HepG2 (cell line): ENCODE results near the gene PAPPA2. TPM values are rescaled to one million over a fixed set of nuclear protein-coding genes. Genes with fewer than 3 reads are reported as not detected.

Experiments used
- ATAC-seq: fragments of 200-7000 bp; cut with Tn5 transposase; 3 replicates; pipeline ENCODE4 v1.9.1; 2020; ENCODE audit warnings: mild to moderate bottlenecking, moderate library complexity
- BruUV-seq: library from RNA; stranded (reverse); fragments of 400-500 nt; replicated peaks from 2 replicates; lab custom pipeline; 2021; lab: Mats Ljungman, UMichigan
- CTCF ChIA-PET: fragments of 300-600 bp; formaldehyde crosslinking; extraction: SDS; loops from one replicate; lab custom pipeline; 2021; ENCODE audit warnings: low total read pairs, inconsistent platforms, low intra/inter-chr PET ratio; lab: Yijun Ruan, JAX
- POLR2A ChIA-PET: fragments of 350-600 bp; sonication (Branson Sonifier 250); formaldehyde crosslinking; loops from one replicate; lab custom pipeline; 2020; ENCODE audit warnings: antibody characterized with exemption, inconsistent platforms; lab: Yijun Ruan, JAX
- DNase-seq: peaks from one replicate; pipeline ENCODE4 v3.0.0-alpha.2; 2015; ENCODE audit warnings: low spot score
- FAIRE-seq: peaks from 3 replicates; lab custom pipeline; 2011; peaks lifted over from hg19 to GRCh38; lab: Jason Lieb, UNC
- H2AFZ ChIP-seq: one replicate; pipeline ENCODE4 v1.6.1; 2011; ENCODE audit warnings: low read length, inconsistent platforms
- H3K27ac ChIP-seq: fragments of 300-600 bp; 3 replicates; pipeline ENCODE4 v1.8.0; 2011; ENCODE audit warnings: mixed run types, mild to moderate bottlenecking, mixed read lengths, low read length, inconsistent platforms; ENCODE audit not compliant: insufficient read depth; ENCODE audit errors: extremely low read length
- H3K27me3 ChIP-seq, 2 experiments: fragments of 200-600 bp in 1 of 2; 2 replicates in 1 of 2; 3 replicates in 1 of 2; pipeline versions ENCODE4 v1.6.0 to v1.8.0; 2011; ENCODE audit warnings: low read length in 2 of 2, mild to moderate bottlenecking in 2 of 2, moderate library complexity in 2 of 2, inconsistent platforms in 1 of 2; ENCODE audit not compliant: insufficient read depth in 2 of 2, control insufficient read depth in 1 of 2
- H3K36me3 ChIP-seq, 2 experiments: fragments of 200-600 bp in 1 of 2; replicated peaks in 1 of 2; 2 replicates in 1 of 2; 3 replicates in 1 of 2; pipeline versions ENCODE4 v1.5.1 to v1.8.0; 2011; ENCODE audit warnings: low read length in 2 of 2, inconsistent platforms in 1 of 2; ENCODE audit not compliant: insufficient read depth in 2 of 2, control insufficient read depth in 1 of 2
- H3K4me1 ChIP-seq: 2 replicates; pipeline ENCODE4 v1.5.1; 2012; ENCODE audit warnings: low read length, inconsistent platforms; ENCODE audit not compliant: insufficient read depth
- H3K4me2 ChIP-seq: 2 replicates; pipeline ENCODE4 v1.6.0; 2011; ENCODE audit warnings: low read depth, low read length, inconsistent platforms
- H3K4me3 ChIP-seq, 3 experiments: fragments of 200-600 bp in 1 of 3; sonication (generic), shearing (Covaris generic) in 1 of 3; replicated peaks in 1 of 3; 2 replicates each; pipeline ENCODE4 v1.5.1; 2011 to 2016; ENCODE audit warnings: low read length in 3 of 3, inconsistent platforms in 2 of 3, low read depth in 2 of 3, mild to moderate bottlenecking in 2 of 3, control low read depth in 1 of 3, mixed read lengths in 1 of 3; ENCODE audit not compliant: insufficient read depth in 1 of 3
- H3K79me2 ChIP-seq: one replicate; pipeline ENCODE4 v1.6.1; 2011; ENCODE audit warnings: low read length, inconsistent platforms; ENCODE audit not compliant: insufficient read depth
- H3K9ac ChIP-seq: 2 replicates; pipeline ENCODE4 v1.6.0; 2011; ENCODE audit warnings: mild to moderate bottlenecking, low read depth, low read length, inconsistent platforms; ENCODE audit not compliant: insufficient read depth
- H3K9me3 ChIP-seq: 2 replicates; pipeline ENCODE4 v1.5.1; 2012; ENCODE audit warnings: mild to moderate bottlenecking, low read length
- H4K20me1 ChIP-seq: 2 replicates; pipeline ENCODE4 v1.6.0; 2011; ENCODE audit warnings: inconsistent platforms, mild to moderate bottlenecking, low read length, moderate library complexity; ENCODE audit not compliant: insufficient read depth
- CEBPB ChIP-seq: IDR thresholded peaks from 2 replicates; pipeline ENCODE4 v1.6.1; 2011; ENCODE audit warnings: low read depth, low read length, improper control_type of control experiment, borderline replicate concordance
- CREM ChIP-seq, 2 experiments: sonication (generic) in 1 of 2; formaldehyde crosslinking in 1 of 2; IDR thresholded peaks; 2 replicates each; pipeline versions ENCODE4 v1.4.0 to v1.6.1; 2016 to 2020; ENCODE audit warnings: antibody characterized with exemption in 1 of 2, mild to moderate bottlenecking in 1 of 2, missing genetic modification reagents in 1 of 2
- NAIF1 ChIP-seq: sonication (generic); formaldehyde crosslinking; IDR thresholded peaks from 2 replicates; pipeline ENCODE4 v1.5.0; 2020; ENCODE audit warnings: mild to moderate bottlenecking, missing genetic modification reagents, borderline replicate concordance
- SMARCE1 ChIP-seq: fragments of 450-650 bp; IDR thresholded peaks from 2 replicates; pipeline ENCODE4 v1.6.1; 2017; ENCODE audit warnings: borderline replicate concordance
- YEATS4 ChIP-seq: sonication (generic); formaldehyde crosslinking; IDR thresholded peaks from 2 replicates; pipeline ENCODE4 v1.4.0; 2020; ENCODE audit warnings: missing genetic modification reagents, borderline replicate concordance
- ZNF264 ChIP-seq: sonication (generic); formaldehyde crosslinking; IDR thresholded peaks from 2 replicates; pipeline ENCODE4 v1.4.0; 2020; ENCODE audit warnings: missing genetic modification reagents
- ZNF296 ChIP-seq: sonication (generic); formaldehyde crosslinking; conservative IDR thresholded peaks from 2 replicates; pipeline ENCODE4 v1.5.0; 2020; ENCODE audit warnings: mild to moderate bottlenecking, missing genetic modification reagents
- ZNF329 ChIP-seq: sonication (generic); formaldehyde crosslinking; IDR thresholded peaks from 2 replicates; pipeline ENCODE4 v1.9.0; 2021; ENCODE audit warnings: low read depth, mild to moderate bottlenecking, missing genetic modification reagents
- ZNF350 ChIP-seq: sonication (generic); formaldehyde crosslinking; IDR thresholded peaks from 2 replicates; pipeline ENCODE4 v1.4.0; 2020; ENCODE audit warnings: mild to moderate bottlenecking, low read depth, missing genetic modification reagents, borderline replicate concordance
- WGBS: methylation state at CpG from one replicate; pipeline ENCODE4 v1.1.6; 2017; ENCODE audit warnings: low lambda C conversion rate; 5-methylcytosine and 5-hydroxymethylcytosine counted together
- in situ Hi-C: cut with HindIII; loops from 2 replicates; pipeline ENCODE4 v1.10.0; 2017; ENCODE audit warnings: low pct_unique_long_range_greater_than_20kb; ENCODE audit not compliant: extremely low pct_ligation_motif_present
- intact Hi-C: fragments of 100-400 bp; cut with micrococcal nuclease; formaldehyde crosslinking; loops from one replicate; pipeline ENCODE4 v1.10.0; 2022; ENCODE audit not compliant: unreplicated experiment
- polyA plus RNA-seq, 8 experiments: library from polyadenylated mRNA; depleted of rRNA in 3 of 8; stranded (reverse) in 7 of 8; unstranded in 1 of 8; fragments of >200 nt; fragmentation: Illumina TruSeq in 4 of 8; extraction: Trizol in 4 of 8; gene quantifications; 2 replicates each; pipeline versions ENCODE4 v1.2.1 to v1.2.3, GENCODE V29; 2011 to 2016; ENCODE audit warnings: low read depth in 4 of 8, missing spikeins in 1 of 8, mixed read lengths in 1 of 8; ENCODE audit not compliant: insufficient read depth in 1 of 8
- total RNA-seq, 5 experiments: library from RNA; depleted of rRNA; stranded (reverse); fragments of >200 nt; fragmentation: Illumina TruSeq; extraction: Trizol; gene quantifications; 2 replicates each; pipeline ENCODE4 v1.2.3, GENCODE V29; 2016; ENCODE audit warnings: low read depth in 1 of 5
- TF ChIP-seq, protein P1 (sequence below): sonication (generic); formaldehyde crosslinking; IDR thresholded peaks from 2 replicates; pipeline ENCODE4 v1.8.1; 2023; ENCODE audit warnings: mild to moderate bottlenecking, missing genetic modification reagents
- TF ChIP-seq, protein P2 (sequence below): sonication (generic); formaldehyde crosslinking; IDR thresholded peaks from 2 replicates; pipeline ENCODE4 v1.8.0; 2022; ENCODE audit warnings: mild to moderate bottlenecking, missing genetic modification reagents, borderline replicate concordance

The PAPPA2 gene
- total and polyA plus RNA-seq, 2 of the 13 experiments (the other 11 are each of a cell fraction or from before 2014, with no cell fraction given), result 0.01 TPM; not detected in 1

DNA sequence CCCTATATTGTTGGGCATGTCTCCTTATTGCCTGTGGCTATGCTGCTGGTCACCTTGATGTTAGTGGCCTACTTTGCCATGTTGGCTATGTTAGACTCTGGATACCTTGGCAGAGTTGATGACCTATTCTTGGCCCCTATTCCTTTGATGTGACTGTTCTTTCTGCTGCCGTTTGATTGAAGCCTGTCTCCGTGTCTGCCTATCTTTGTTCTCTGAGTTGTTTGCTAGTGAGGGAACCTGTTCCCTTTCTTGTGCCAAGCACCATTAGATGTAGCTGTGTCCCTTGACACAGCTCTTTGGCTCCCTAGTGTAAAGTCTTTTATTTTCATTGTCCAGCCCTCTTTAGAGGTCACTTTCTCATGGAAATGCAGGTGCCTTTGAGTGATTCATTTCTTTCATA lies 28.7 kb upstream of the PAPPA2 start:
- DNase-seq (no peak), ATAC-seq (no peak), FAIRE-seq (no peak)
- no TSS peak for BruUV-seq
- in situ Hi-C loops, result no loop called here
- H3K36me3 ChIP-seq, result no peaks in the 10 kb centered on the region
- H3K4me3 ChIP-seq, result no peak overlapping the region
- no peak overlapping the region for H2AFZ ChIP-seq
- CTCF ChIA-PET, result no interaction called here
- no peak overlapping the region for H3K9ac ChIP-seq
- no peaks in the 10 kb centered on the region for H3K4me1 ChIP-seq
- no peaks in the 10 kb centered on the region for H3K27me3 ChIP-seq
- H3K9me3 ChIP-seq, result no peaks in the 10 kb centered on the region
- H3K79me2 ChIP-seq, result no peaks in the 10 kb centered on the region
- 3% methylated on average over 2 of the region's 2 CpGs for WGBS
- POLR2A ChIA-PET, result no interaction called here
- no peak overlapping the region for H3K4me2 ChIP-seq
- H4K20me1 ChIP-seq, result no peaks in the 10 kb centered on the region
- TF ChIP-seq ZNF329 (no peak), CEBPB (no peak), CREM (IDR thresholded peaks at IDR 0.05) (no peak), CREM (CRISPR knock-in tag; IDR thresholded peaks at IDR 0.05) (no peak), YEATS4 (CRISPR knock-in tag) (no peak), ZNF350 (CRISPR knock-in tag) (no peak), ZNF296 (CRISPR knock-in tag) (no peak), NAIF1 (CRISPR knock-in tag) (no peak), ZNF264 (no peak), SMARCE1 (no peak)
- TF ChIP-seq, protein P1, sequence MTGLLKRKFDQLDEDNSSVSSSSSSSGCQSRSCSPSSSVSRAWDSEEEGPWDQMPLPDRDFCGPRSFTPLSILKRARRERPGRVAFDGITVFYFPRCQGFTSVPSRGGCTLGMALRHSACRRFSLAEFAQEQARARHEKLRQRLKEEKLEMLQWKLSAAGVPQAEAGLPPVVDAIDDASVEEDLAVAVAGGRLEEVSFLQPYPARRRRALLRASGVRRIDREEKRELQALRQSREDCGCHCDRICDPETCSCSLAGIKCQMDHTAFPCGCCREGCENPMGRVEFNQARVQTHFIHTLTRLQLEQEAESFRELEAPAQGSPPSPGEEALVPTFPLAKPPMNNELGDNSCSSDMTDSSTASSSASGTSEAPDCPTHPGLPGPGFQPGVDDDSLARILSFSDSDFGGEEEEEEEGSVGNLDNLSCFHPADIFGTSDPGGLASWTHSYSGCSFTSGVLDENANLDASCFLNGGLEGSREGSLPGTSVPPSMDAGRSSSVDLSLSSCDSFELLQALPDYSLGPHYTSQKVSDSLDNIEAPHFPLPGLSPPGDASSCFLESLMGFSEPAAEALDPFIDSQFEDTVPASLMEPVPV (CRISPR knock-in tag), result no peak
- TF ChIP-seq, protein P2, sequence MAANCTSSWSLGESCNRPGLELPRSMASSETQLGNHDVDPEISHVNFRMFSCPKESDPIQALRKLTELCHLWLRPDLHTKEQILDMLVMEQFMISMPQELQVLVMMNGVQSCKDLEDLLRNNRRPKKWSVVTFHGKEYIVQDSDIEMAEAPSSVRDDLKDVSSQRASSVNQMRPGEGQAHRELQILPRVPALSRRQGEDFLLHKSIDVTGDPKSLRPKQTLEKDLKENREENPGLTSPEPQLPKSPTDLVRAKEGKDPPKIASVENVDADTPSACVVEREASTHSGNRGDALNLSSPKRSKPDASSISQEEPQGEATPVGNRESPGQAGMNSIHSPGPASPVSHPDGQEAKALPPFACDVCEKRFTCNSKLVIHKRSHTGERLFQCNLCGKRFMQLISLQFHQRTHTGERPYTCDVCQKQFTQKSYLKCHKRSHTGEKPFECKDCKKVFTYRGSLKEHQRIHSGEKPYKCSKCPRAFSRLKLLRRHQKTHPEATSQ (CRISPR knock-in tag), result no peak
- intact Hi-C loops, result no loop called here
- H3K27ac ChIP-seq, result no peak overlapping the region
